BE2C (cell line): ENCODE measurements around the gene A1BG.

ENCODE experiments used
- DNase-seq: peaks from one replicate; pipeline ENCODE4 v3.0.0-alpha.2; 2020
- H3K27me3 ChIP-seq: fragments of 250-450 bp; sonication (Bioruptor Pico); 2 replicates; pipeline ENCODE4 v1.5.1; 2020; ENCODE audit warnings: mild to moderate bottlenecking
- H3K36me3 ChIP-seq: fragments of 250-450 bp; sonication (Bioruptor Pico); 2 replicates; pipeline ENCODE4 v1.5.1; 2020; ENCODE audit warnings: mild to moderate bottlenecking
- H3K4me1 ChIP-seq: fragments of 250-450 bp; sonication (Bioruptor Pico); 2 replicates; pipeline ENCODE4 v1.5.1; 2020
- H3K4me3 ChIP-seq: 2 replicates; pipeline ENCODE4 v1.5.1; 2011; ENCODE audit warnings: low read depth, low read length
- H3K9me3 ChIP-seq: fragments of 250-450 bp; sonication (Bioruptor Pico); 2 replicates; pipeline ENCODE4 v1.5.1; 2020
- CTCF ChIP-seq: IDR thresholded peaks from 2 replicates; pipeline ENCODE4 v1.5.1; 2012; ENCODE audit warnings: mild to moderate bottlenecking, low read depth, low read length

Gene A1BG

GRCh38 chr19:58332697-58333096, 20.6 kb downstream of the A1BG start:
- H3K4me3 ChIP-seq, result no peak overlapping the region
- no peak for DNase-seq
- TF ChIP-seq CTCF, result no peak
- no peaks in the 10 kb centered on the region for H3K9me3 ChIP-seq
- peaks cover 22% of the 10 kb centered on the region for H3K36me3 ChIP-seq
- no peaks in the 10 kb centered on the region; the same call in 1 of the 2 replicates for H3K4me1 ChIP-seq
- H3K27me3 ChIP-seq, result no peaks in the 10 kb centered on the region

GRCh38 chr19:58330458-58330857, 22.8 kb downstream of the A1BG start:
- Histone ChIP-seq H3K27me3 (no peaks in the 10 kb centered on the region), H3K4me3 (no peak overlapping the region), H3K9me3 (no peaks in the 10 kb centered on the region), H3K36me3 (peaks cover 8% of the 10 kb centered on the region), H3K4me1 (no peaks in the 10 kb centered on the region; the same call in 1 of the 2 replicates)
- no peak for TF ChIP-seq CTCF
- DNase-seq, result no peak

GRCh38 chr19:58328999-58329398, 24.3 kb downstream of the A1BG start:
- no peaks in the 10 kb centered on the region for H3K36me3 ChIP-seq
- no peak overlapping the region for H3K4me3 ChIP-seq
- TF ChIP-seq CTCF, result peak; percentile 54
- H3K4me1 ChIP-seq, result no peaks in the 10 kb centered on the region; the same call in 1 of the 2 replicates
- no peaks in the 10 kb centered on the region for H3K9me3 ChIP-seq
- DNase-seq, result peak; percentile 52
- H3K27me3 ChIP-seq, result no peaks in the 10 kb centered on the region

- Histone ChIP-seq H3K36me3 (no peaks in the 10 kb centered on the region), H3K4me1 (no peaks in the 10 kb centered on the region; the same call in 1 of the 2 replicates), H3K4me3 (peak within 1 kb of the TSS; percentile 93), H3K9me3 (no peaks in the 10 kb centered on the region), H3K27me3 (no peaks in the 10 kb centered on the region)
- peak; percentile 98 for DNase-seq
- TF ChIP-seq CTCF, result no peak
These were observed 26.2 kb downstream of the A1BG start, which contains the start of gene ZSCAN22 for GRCh38 chr19:58326914-58327726. Gene ZSCAN22 (plus strand): TSS chr19:58326994. CDS start chr19:58334803, 7,809 bp downstream.

- Histone ChIP-seq H3K4me3 (peak overlapping the region; percentile 93), H3K4me1 (no peaks in the 10 kb centered on the region; the same call in 1 of the 2 replicates), H3K27me3 (no peaks in the 10 kb centered on the region), H3K36me3 (peaks cover 3% of the 10 kb centered on the region; the same call in 1 of the 2 replicates), H3K9me3 (no peaks in the 10 kb centered on the region)
- no peak for TF ChIP-seq CTCF
- DNase-seq, result no peak
These were observed 26.8 kb downstream of the A1BG start for GRCh38 chr19:58326501-58326913.
